Measurements from ENCODE around the gene DYRK3.
A peak's percentile ranks its signal among the peaks of the same experiment; 100 is the strongest.

DYRK3 gene

GRCh38 chr1:206654828-206655227 is 19.5 kb downstream of the DYRK3 start:
- DNase-seq (ENCODE audit: low spot score) (no peak), ATAC-seq (ENCODE audit: low read depth) (no peak)
- no peak overlapping the region for H3K27ac ChIP-seq (ENCODE audit: poor library complexity, severe bottlenecking)
- no peaks in the 10 kb centered on the region for H3K4me1 ChIP-seq (ENCODE audit: insufficient read depth, poor library complexity, severe bottlenecking)
- no peaks in the 10 kb centered on the region for H3K36me3 ChIP-seq (ENCODE audit: low read depth)
- no peak overlapping the region for H3K4me3 ChIP-seq (ENCODE audit: severe bottlenecking)
- H3K9me3 ChIP-seq (ENCODE audit: severe bottlenecking) = no peaks in the 10 kb centered on the region
- H3K27me3 ChIP-seq (ENCODE audit: insufficient read depth, poor library complexity, severe bottlenecking) = no peaks in the 10 kb centered on the region
- TF ChIP-seq CTCF (IDR thresholded peaks at IDR 0.05; ENCODE audit: poor library complexity, severe bottlenecking) = no peak

DNA sequence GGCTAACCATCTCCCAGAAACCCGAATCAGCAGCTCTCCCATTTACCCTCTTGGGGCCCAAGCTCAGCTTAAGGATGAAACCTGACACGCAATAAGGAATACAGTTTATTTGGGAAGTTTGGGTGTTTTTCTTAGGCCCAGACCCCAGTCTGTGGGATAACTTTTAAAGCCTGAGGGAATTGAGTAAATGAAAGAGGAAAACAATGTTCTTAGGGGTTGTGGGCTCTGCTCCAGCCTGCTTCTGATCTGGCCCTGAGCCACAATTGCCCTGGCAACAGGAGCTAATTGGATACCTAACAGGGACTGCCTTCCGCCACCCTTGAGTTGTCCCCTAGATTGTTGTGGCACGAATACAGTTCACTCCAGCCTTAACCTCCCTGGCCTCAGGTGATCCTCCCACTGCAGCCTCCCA is 20.1 kb downstream of the DYRK3 start:
- ATAC-seq (ENCODE audit: low read depth) (no peak), DNase-seq (ENCODE audit: low spot score) (no peak)
- H3K27ac ChIP-seq (ENCODE audit: poor library complexity, severe bottlenecking) = no peak overlapping the region
- H3K27me3 ChIP-seq (ENCODE audit: insufficient read depth, poor library complexity, severe bottlenecking) = no peaks in the 10 kb centered on the region
- no peaks in the 10 kb centered on the region for H3K36me3 ChIP-seq (ENCODE audit: low read depth)
- no peak for TF ChIP-seq CTCF (IDR thresholded peaks at IDR 0.05; ENCODE audit: poor library complexity, severe bottlenecking)
- H3K9me3 ChIP-seq (ENCODE audit: severe bottlenecking) = no peaks in the 10 kb centered on the region
- H3K4me1 ChIP-seq (ENCODE audit: insufficient read depth, poor library complexity, severe bottlenecking) = no peaks in the 10 kb centered on the region
- no peak overlapping the region for H3K4me3 ChIP-seq (ENCODE audit: severe bottlenecking)

DNA sequence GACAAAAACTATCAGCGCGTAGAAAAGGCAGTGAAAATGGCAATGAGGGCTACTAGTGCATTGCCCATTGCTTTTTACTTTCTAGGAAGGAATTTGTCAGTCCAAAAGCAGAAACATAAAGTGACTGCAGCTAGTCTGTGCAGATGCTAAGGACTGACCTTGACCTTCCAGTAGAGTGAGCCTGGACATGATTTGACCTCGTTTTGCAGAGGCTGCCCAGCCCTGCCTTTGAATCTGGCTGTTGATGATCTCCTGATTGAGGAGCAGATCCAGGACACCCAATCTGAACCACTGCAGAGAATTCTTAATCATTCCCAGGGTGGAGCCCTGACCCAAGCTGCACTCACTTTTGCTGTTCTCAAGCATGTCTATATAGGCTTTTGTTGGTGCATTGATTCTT is 21.6 kb downstream of the DYRK3 start:
- ATAC-seq (ENCODE audit: low read depth) (no peak), DNase-seq (ENCODE audit: low spot score) (no peak)
- no peak overlapping the region for H3K4me3 ChIP-seq (ENCODE audit: severe bottlenecking)
- TF ChIP-seq CTCF (IDR thresholded peaks at IDR 0.05; ENCODE audit: poor library complexity, severe bottlenecking) = no peak
- no peaks in the 10 kb centered on the region for H3K36me3 ChIP-seq (ENCODE audit: low read depth)
- no peaks in the 10 kb centered on the region for H3K4me1 ChIP-seq (ENCODE audit: insufficient read depth, poor library complexity, severe bottlenecking)
- no peaks in the 10 kb centered on the region for H3K27me3 ChIP-seq (ENCODE audit: insufficient read depth, poor library complexity, severe bottlenecking)
- no peak overlapping the region for H3K27ac ChIP-seq (ENCODE audit: poor library complexity, severe bottlenecking)
- H3K9me3 ChIP-seq (ENCODE audit: severe bottlenecking) = no peaks in the 10 kb centered on the region

GRCh38 chr1:206657751-206658150 is 22.4 kb downstream of the DYRK3 start:
- no peaks in the 10 kb centered on the region for H3K4me1 ChIP-seq (ENCODE audit: insufficient read depth, poor library complexity, severe bottlenecking)
- H3K27ac ChIP-seq (ENCODE audit: poor library complexity, severe bottlenecking) = no peak overlapping the region
- DNase-seq (ENCODE audit: low spot score) (no peak), ATAC-seq (ENCODE audit: low read depth) (no peak)
- no peak overlapping the region for H3K4me3 ChIP-seq (ENCODE audit: severe bottlenecking)
- H3K36me3 ChIP-seq (ENCODE audit: low read depth) = no peaks in the 10 kb centered on the region
- H3K9me3 ChIP-seq (ENCODE audit: severe bottlenecking) = no peaks in the 10 kb centered on the region
- H3K27me3 ChIP-seq (ENCODE audit: insufficient read depth, poor library complexity, severe bottlenecking) = no peaks in the 10 kb centered on the region
- no peak for TF ChIP-seq CTCF (IDR thresholded peaks at IDR 0.05; ENCODE audit: poor library complexity, severe bottlenecking)

DNA sequence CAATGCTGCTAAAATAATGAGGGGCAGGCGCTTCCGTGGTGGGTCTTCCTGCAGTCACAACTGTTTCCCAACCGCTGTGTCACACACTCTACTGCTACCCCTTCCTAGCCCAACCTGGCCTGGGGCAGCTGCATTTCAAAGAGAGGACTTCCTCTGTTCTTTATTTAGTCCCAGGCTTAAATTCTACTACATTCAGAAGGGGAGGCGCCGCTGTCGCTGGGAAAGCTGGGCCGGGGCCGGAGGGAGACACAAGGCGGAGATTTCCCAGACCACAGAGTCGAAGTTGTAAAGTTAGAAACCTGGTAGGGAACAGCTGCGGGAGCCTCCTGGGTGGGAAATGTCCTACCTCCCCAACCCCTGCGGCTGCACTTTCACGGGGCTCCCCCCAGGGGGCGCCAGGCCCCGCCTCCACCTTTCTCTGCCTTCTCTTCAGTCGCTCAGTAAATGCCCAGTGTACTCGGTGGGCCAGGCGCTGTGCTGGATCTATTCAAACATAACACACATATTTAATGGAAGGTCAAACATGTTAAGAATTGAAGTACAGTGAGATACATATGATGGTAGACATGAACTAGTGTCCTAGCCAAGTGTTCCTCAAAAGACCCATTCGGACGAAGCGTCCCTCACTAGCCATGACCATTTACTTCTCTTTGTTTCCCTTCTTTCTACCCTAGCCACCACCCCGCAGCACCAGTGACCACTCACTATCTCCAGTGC is 23.1 kb downstream of the DYRK3 start:
- Histone ChIP-seq H3K4me1 (ENCODE audit: insufficient read depth, poor library complexity, severe bottlenecking) (no peaks in the 10 kb centered on the region), H3K36me3 (ENCODE audit: low read depth) (no peaks in the 10 kb centered on the region), H3K27me3 (ENCODE audit: insufficient read depth, poor library complexity, severe bottlenecking) (no peaks in the 10 kb centered on the region), H3K4me3 (ENCODE audit: severe bottlenecking) (no peak overlapping the region), H3K9me3 (ENCODE audit: severe bottlenecking) (no peaks in the 10 kb centered on the region), H3K27ac (ENCODE audit: poor library complexity, severe bottlenecking) (no peak overlapping the region)
- DNase-seq (ENCODE audit: low spot score) (no peak), ATAC-seq (ENCODE audit: low read depth) (no peak)
- TF ChIP-seq CTCF (IDR thresholded peaks at IDR 0.05; ENCODE audit: poor library complexity, severe bottlenecking) = peak; percentile 41

Measured in RWPE2 (cell line).